ENCODE data around the gene PLCB1. TPM values are rescaled to one million over a fixed set of nuclear protein-coding genes. Genes with fewer than 3 reads are reported as not detected.
"Not testable (repeated sequence)": the region's sequence is repeated elsewhere in the genome, so short reads cannot be mapped to it uniquely, and the experiment has no call there.

PLCB1 gene
- polyA plus RNA-seq, 4 donors = 1.8 to 5.4 (median 2.0) TPM

- DNase-seq; H3K36me3 ChIP-seq (ENCODE audit: control insufficient read depth in 3 of 3, insufficient read depth in 2 of 3, low read depth in 1 of 3, low read length in 3 of 3); H3K4me1 ChIP-seq (ENCODE audit: control insufficient read depth in 3 of 3, insufficient read depth in 2 of 3, low read depth in 1 of 3, low read length in 2 of 3); H3K27me3 ChIP-seq (ENCODE audit: control insufficient read depth in 3 of 3, insufficient read depth in 3 of 3, low read length in 3 of 3); H3K9me3 ChIP-seq (ENCODE audit: control insufficient read depth in 2 of 2, insufficient read depth in 1 of 2, low read depth in 1 of 2, low read length in 1 of 2); H3K27ac ChIP-seq (ENCODE audit: low read depth in 1 of 3, low read length in 2 of 3); FAIRE-seq; H3K4me3 ChIP-seq (ENCODE audit: low read depth in 1 of 3, low read length in 3 of 3): not testable (repeated sequence)
- 81 to 89% (median 84%) methylated on average over 16 to 21 of the region's 21 CpGs for WGBS, 3 donors
Measured at GRCh38 chr20:8114612-8115011, 17.5 kb upstream of the PLCB1 start.

- Histone ChIP-seq H3K4me3 (ENCODE audit: low read depth in 1 of 3, low read length in 3 of 3) (no peak overlapping the region), H3K27ac (ENCODE audit: low read depth in 1 of 3, low read length in 2 of 3) (no peak overlapping the region), H3K4me1 (ENCODE audit: control insufficient read depth in 3 of 3, insufficient read depth in 2 of 3, low read depth in 1 of 3, low read length in 2 of 3) (no peaks in the 10 kb centered on the region), H3K9me3 (ENCODE audit: control insufficient read depth in 2 of 2, insufficient read depth in 1 of 2, low read depth in 1 of 2, low read length in 1 of 2) (no peaks in the 10 kb centered on the region), H3K36me3 (ENCODE audit: control insufficient read depth in 3 of 3, insufficient read depth in 2 of 3, low read depth in 1 of 3, low read length in 3 of 3) (no peaks in the 10 kb centered on the region), H3K27me3 (ENCODE audit: control insufficient read depth in 3 of 3, insufficient read depth in 3 of 3, low read length in 3 of 3) (no peaks in the 10 kb centered on the region)
- DNase-seq = no peak
- no peak for FAIRE-seq
Measured at GRCh38 chr20:8115436-8115835, 16.6 kb upstream of the PLCB1 start.

GRCh38 chr20:8116067-8116811 lies 15.8 kb upstream of the PLCB1 start:
- H3K36me3 ChIP-seq (ENCODE audit: control insufficient read depth in 3 of 3, insufficient read depth in 2 of 3, low read depth in 1 of 3, low read length in 3 of 3) = no peaks in the 10 kb centered on the region
- H3K27ac ChIP-seq (ENCODE audit: low read depth in 1 of 3, low read length in 2 of 3) = no peak overlapping the region
- no peak overlapping the region for H3K4me3 ChIP-seq (ENCODE audit: low read depth in 1 of 3, low read length in 3 of 3)
- H3K9me3 ChIP-seq (ENCODE audit: control insufficient read depth in 2 of 2, insufficient read depth in 1 of 2, low read depth in 1 of 2, low read length in 1 of 2) = no peaks in the 10 kb centered on the region
- 58 to 66% (median 58%) methylated on average over 5 of the region's 5 CpGs for WGBS, 3 donors
- H3K27me3 ChIP-seq (ENCODE audit: control insufficient read depth in 3 of 3, insufficient read depth in 3 of 3, low read length in 3 of 3) = peaks cover 0 to 2% (median 0%) of the 10 kb centered on the region in 3 donors
- FAIRE-seq (no peak), DNase-seq (no peak)
- H3K4me1 ChIP-seq (ENCODE audit: control insufficient read depth in 3 of 3, insufficient read depth in 2 of 3, low read depth in 1 of 3, low read length in 2 of 3) = no peaks in the 10 kb centered on the region

GRCh38 chr20:8117636-8118035 lies 14.4 kb upstream of the PLCB1 start:
- 76 to 84% (median 83%) methylated on average over 3 of the region's 3 CpGs for whole genome bisulfite sequencing, 3 donors
- DNase-seq (no peak), FAIRE-seq (no peak)
- H3K4me3 ChIP-seq (ENCODE audit: low read depth in 1 of 3, low read length in 3 of 3) = no peak overlapping the region
- H3K9me3 ChIP-seq (ENCODE audit: control insufficient read depth in 2 of 2, insufficient read depth in 1 of 2, low read depth in 1 of 2, low read length in 1 of 2) = no peaks in the 10 kb centered on the region
- no peaks in the 10 kb centered on the region for H3K36me3 ChIP-seq (ENCODE audit: control insufficient read depth in 3 of 3, insufficient read depth in 2 of 3, low read depth in 1 of 3, low read length in 3 of 3)
- H3K27me3 ChIP-seq (ENCODE audit: control insufficient read depth in 3 of 3, insufficient read depth in 3 of 3, low read length in 3 of 3) = peaks cover 0 to 2% (median 0%) of the 10 kb centered on the region in 3 donors
- H3K27ac ChIP-seq (ENCODE audit: low read depth in 1 of 3, low read length in 2 of 3) = no peak overlapping the region
- no peaks in the 10 kb centered on the region for H3K4me1 ChIP-seq (ENCODE audit: control insufficient read depth in 3 of 3, insufficient read depth in 2 of 3, low read depth in 1 of 3, low read length in 2 of 3)

- 67 to 90% (median 75%) methylated on average over 1 of the region's 1 CpG for WGBS, 3 donors
- Histone ChIP-seq H3K4me1 (ENCODE audit: control insufficient read depth in 3 of 3, insufficient read depth in 2 of 3, low read depth in 1 of 3, low read length in 2 of 3) (no peaks in the 10 kb centered on the region), H3K36me3 (ENCODE audit: control insufficient read depth in 3 of 3, insufficient read depth in 2 of 3, low read depth in 1 of 3, low read length in 3 of 3) (no peaks in the 10 kb centered on the region), H3K4me3 (ENCODE audit: low read depth in 1 of 3, low read length in 3 of 3) (no peak overlapping the region), H3K9me3 (ENCODE audit: control insufficient read depth in 2 of 2, insufficient read depth in 1 of 2, low read depth in 1 of 2, low read length in 1 of 2) (no peaks in the 10 kb centered on the region), H3K27ac (ENCODE audit: low read depth in 1 of 3, low read length in 2 of 3) (no peak overlapping the region), H3K27me3 (ENCODE audit: control insufficient read depth in 3 of 3, insufficient read depth in 3 of 3, low read length in 3 of 3) (peaks cover 0 to 2% (median 0%) of the 10 kb centered on the region in 3 donors)
- no peak for DNase-seq
- FAIRE-seq = no peak
Measured at GRCh38 chr20:8118039-8118438, 14.0 kb upstream of the PLCB1 start.

- FAIRE-seq = no peak
- DNase-seq = no peak
- WGBS, 3 donors = 46 to 64% (median 57%) methylated on average over 1 of the region's 1 CpG
Measured at GRCh38 chr20:8118760-8119159, 13.3 kb upstream of the PLCB1 start.

GRCh38 chr20:8121666-8122065 lies 10.4 kb upstream of the PLCB1 start:
- Histone ChIP-seq H3K36me3 (ENCODE audit: control insufficient read depth in 3 of 3, insufficient read depth in 2 of 3, low read depth in 1 of 3, low read length in 3 of 3) (no peaks in the 10 kb centered on the region), H3K9me3 (ENCODE audit: control insufficient read depth in 2 of 2, insufficient read depth in 1 of 2, low read depth in 1 of 2, low read length in 1 of 2) (no peaks in the 10 kb centered on the region), H3K27ac (ENCODE audit: low read depth in 1 of 3, low read length in 2 of 3) (no peak overlapping the region), H3K4me1 (ENCODE audit: control insufficient read depth in 3 of 3, insufficient read depth in 2 of 3, low read depth in 1 of 3, low read length in 2 of 3) (no peaks in the 10 kb centered on the region), H3K4me3 (ENCODE audit: low read depth in 1 of 3, low read length in 3 of 3) (no peak overlapping the region), H3K27me3 (ENCODE audit: control insufficient read depth in 3 of 3, insufficient read depth in 3 of 3, low read length in 3 of 3) (peaks cover 0 to 2% (median 0%) of the 10 kb centered on the region in 3 donors)
- FAIRE-seq (no peak), DNase-seq (no peak)
- 92 to 96% (median 94%) methylated on average over 1 of the region's 1 CpG for WGBS, 3 donors

More at GRCh38 chr20:8118760-8119159, 13.3 kb upstream of the PLCB1 start:
- Histone ChIP-seq H3K4me1 (ENCODE audit: control insufficient read depth in 3 of 3, insufficient read depth in 2 of 3, low read depth in 1 of 3, low read length in 2 of 3) (no peaks in the 10 kb centered on the region), H3K27ac (ENCODE audit: low read depth in 1 of 3, low read length in 2 of 3) (no peak overlapping the region), H3K4me3 (ENCODE audit: low read depth in 1 of 3, low read length in 3 of 3) (no peak overlapping the region), H3K27me3 (ENCODE audit: control insufficient read depth in 3 of 3, insufficient read depth in 3 of 3, low read length in 3 of 3) (peaks cover 0 to 2% (median 0%) of the 10 kb centered on the region in 3 donors), H3K36me3 (ENCODE audit: control insufficient read depth in 3 of 3, insufficient read depth in 2 of 3, low read depth in 1 of 3, low read length in 3 of 3) (no peaks in the 10 kb centered on the region), H3K9me3 (ENCODE audit: control insufficient read depth in 2 of 2, insufficient read depth in 1 of 2, low read depth in 1 of 2, low read length in 1 of 2) (no peaks in the 10 kb centered on the region)

- H3K27me3 ChIP-seq (ENCODE audit: control insufficient read depth in 3 of 3, insufficient read depth in 3 of 3, low read length in 3 of 3) = peaks cover 0 to 2% (median 0%) of the 10 kb centered on the region in 3 donors
- no peak overlapping the region for H3K4me3 ChIP-seq (ENCODE audit: low read depth in 1 of 3, low read length in 3 of 3)
- no peaks in the 10 kb centered on the region for H3K9me3 ChIP-seq (ENCODE audit: control insufficient read depth in 2 of 2, insufficient read depth in 1 of 2, low read depth in 1 of 2, low read length in 1 of 2)
- FAIRE-seq (no peak), DNase-seq (no peak)
- no peaks in the 10 kb centered on the region for H3K4me1 ChIP-seq (ENCODE audit: control insufficient read depth in 3 of 3, insufficient read depth in 2 of 3, low read depth in 1 of 3, low read length in 2 of 3)
- no peaks in the 10 kb centered on the region for H3K36me3 ChIP-seq (ENCODE audit: control insufficient read depth in 3 of 3, insufficient read depth in 2 of 3, low read depth in 1 of 3, low read length in 3 of 3)
- H3K27ac ChIP-seq (ENCODE audit: low read depth in 1 of 3, low read length in 2 of 3) = no peak overlapping the region
Measured at GRCh38 chr20:8124639-8125038, 7.4 kb upstream of the PLCB1 start.

- 91 to 97% (median 92%) methylated on average over 4 of the region's 4 CpGs for WGBS, 3 donors
- no peaks in the 10 kb centered on the region for H3K36me3 ChIP-seq (ENCODE audit: control insufficient read depth in 3 of 3, insufficient read depth in 2 of 3, low read depth in 1 of 3, low read length in 3 of 3)
- DNase-seq = no peak
- no peaks in the 10 kb centered on the region for H3K9me3 ChIP-seq (ENCODE audit: control insufficient read depth in 2 of 2, insufficient read depth in 1 of 2, low read depth in 1 of 2, low read length in 1 of 2)
- no peak overlapping the region for H3K27ac ChIP-seq (ENCODE audit: low read depth in 1 of 3, low read length in 2 of 3)
- H3K4me1 ChIP-seq (ENCODE audit: control insufficient read depth in 3 of 3, insufficient read depth in 2 of 3, low read depth in 1 of 3, low read length in 2 of 3) = no peaks in the 10 kb centered on the region
- no peak for FAIRE-seq
- H3K4me3 ChIP-seq (ENCODE audit: low read depth in 1 of 3, low read length in 3 of 3) = no peak overlapping the region
- peaks cover 0 to 2% (median 0%) of the 10 kb centered on the region in 3 donors for H3K27me3 ChIP-seq (ENCODE audit: control insufficient read depth in 3 of 3, insufficient read depth in 3 of 3, low read length in 3 of 3)
Measured at GRCh38 chr20:8126181-8126580, 5.9 kb upstream of the PLCB1 start.
